PFSK-1 (cell line): ENCODE data around the gene PKD1L1.

ENCODE experiments used
- FOXP2 ChIP-seq: optimal IDR thresholded peaks from 2 replicates; pipeline ENCODE3; 2011; ENCODE audit warnings: borderline replicate concordance, control low read depth, inconsistent platforms; ENCODE audit not compliant: insufficient read depth; ENCODE audit errors: extremely low read length, extremely low read depth
- POLR2AphosphoS5 ChIP-seq: IDR thresholded peaks from 2 replicates; pipeline ENCODE4 v1.6.1; 2012; ENCODE audit warnings: low read depth, mild to moderate bottlenecking, control low read depth, low read length, moderate library complexity
- REST ChIP-seq, 2 experiments: IDR thresholded peaks; 2 replicates each; pipeline versions ENCODE4 v1.6.1 to v1.8.0; 2011 to 2012; ENCODE audit warnings: low read depth in 2 of 2, low read length in 2 of 2, control low read depth in 1 of 2, inconsistent platforms in 1 of 2, mild to moderate bottlenecking in 1 of 2, moderate library complexity in 1 of 2; ENCODE audit not compliant: insufficient read depth in 1 of 2
- SIN3A ChIP-seq: IDR thresholded peaks from 2 replicates; pipeline ENCODE4 v1.6.1; 2012; ENCODE audit warnings: mild to moderate bottlenecking, low read length, moderate library complexity, borderline replicate concordance; ENCODE audit not compliant: insufficient read depth
- TAF1 ChIP-seq: IDR thresholded peaks from 2 replicates; pipeline ENCODE4 v1.6.1; 2012; ENCODE audit warnings: low read length, control low read depth, borderline replicate concordance; ENCODE audit not compliant: insufficient read depth

The PKD1L1 gene

GRCh38 chr7:47804767-47805545 is 143.3 kb downstream of the PKD1L1 start:
- TF ChIP-seq REST (IDR thresholded peaks at IDR 0.05; ENCODE audit: insufficient read depth in 1 of 2, low read depth in 2 of 2, low read length in 2 of 2) (no peak), SIN3A (no peak), FOXP2 (no peak), POLR2AphosphoS5 (no peak), TAF1 (no peak)

- no peak for TF ChIP-seq POLR2AphosphoS5
- no peak for TF ChIP-seq FOXP2
- no peak for TF ChIP-seq TAF1
- TF ChIP-seq REST (IDR thresholded peaks at IDR 0.05; ENCODE audit: insufficient read depth in 1 of 2, low read depth in 2 of 2, low read length in 2 of 2), result no peak
- TF ChIP-seq SIN3A, result no peak
Measured at GRCh38 chr7:47803846-47804245, 144.4 kb downstream of the PKD1L1 start.

- TF ChIP-seq POLR2AphosphoS5, result no peak
- TF ChIP-seq SIN3A, result no peak
- TF ChIP-seq TAF1, result no peak
- TF ChIP-seq FOXP2, result no peak
- TF ChIP-seq REST (IDR thresholded peaks at IDR 0.05; ENCODE audit: insufficient read depth in 1 of 2, low read depth in 2 of 2, low read length in 2 of 2), result no peak
Measured at GRCh38 chr7:47803025-47803424, 145.2 kb downstream of the PKD1L1 start.

- TF ChIP-seq SIN3A (no peak), TAF1 (no peak), FOXP2 (no peak), POLR2AphosphoS5 (no peak)
Measured at GRCh38 chr7:47801423-47801822, 146.8 kb downstream of the PKD1L1 start.

- TF ChIP-seq FOXP2 (no peak), TAF1 (no peak), REST (IDR thresholded peaks at IDR 0.05; ENCODE audit: insufficient read depth in 1 of 2, low read depth in 2 of 2, low read length in 2 of 2) (no peak), POLR2AphosphoS5 (no peak), SIN3A (no peak)
Measured at GRCh38 chr7:47799524-47799923, 148.7 kb downstream of the PKD1L1 start.
